ENCODE data around the gene EML6. TPM values are rescaled to one million over a fixed set of nuclear protein-coding genes. Genes with fewer than 3 reads are reported as not detected.

EML6 gene
- total and polyA plus RNA-seq, 10 of the 15 experiments (the other 5 are each of a cell fraction or from before 2014, with no cell fraction given) = 0.09 to 0.67 (median 0.21) TPM

DNA sequence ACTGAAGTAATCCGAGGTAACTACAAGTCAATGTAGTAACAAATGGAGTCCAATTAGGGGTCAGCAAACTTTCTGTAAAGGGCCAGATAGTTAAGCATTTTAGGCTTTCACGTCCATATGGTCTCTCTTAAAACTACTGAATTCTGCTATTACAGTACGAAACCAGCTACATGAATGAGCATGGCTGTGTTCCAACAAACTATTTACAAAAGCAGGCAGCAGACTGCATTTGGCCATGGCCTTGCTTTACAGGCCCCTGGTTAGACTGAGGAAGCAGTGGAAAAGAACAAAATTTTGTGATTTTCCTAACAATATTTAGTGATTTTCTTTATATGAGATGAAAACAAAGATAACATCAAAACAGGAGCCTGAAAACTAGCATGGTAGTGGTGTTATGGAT, 262.8 kb downstream of the EML6 start:
- H3K27me3 ChIP-seq (replicated peaks in 1 of 2; ENCODE audit: control insufficient read depth in 2 of 2, insufficient read depth in 2 of 2, low read length in 1 of 2) = no peaks in the 10 kb centered on the region
- H3K4me1 ChIP-seq (ENCODE audit: control insufficient read depth, insufficient read depth, low read length) = no peaks in the 10 kb centered on the region
- POLR2A ChIA-PET = interaction anchor here (1.3 kb wide), 1 partner anchor 13 kb away, joined by 3 read pairs; no protein-coding TSS in a partner anchor
- no peak overlapping the region for H3K4me3 ChIP-seq
- FAIRE-seq (peak; percentile 7), ATAC-seq (no peak), DNase-seq (ENCODE audit: low read depth, low spot score) (no peak)
- H3K4me2 ChIP-seq (ENCODE audit: control insufficient read depth, insufficient read depth) = no peak overlapping the region
- in situ Hi-C loops (cut with MboI) = no loop called here
- SMC1A ChIA-PET (ENCODE audit: uncharacterized antibody, unreplicated experiment) = interaction anchor here (0.9 to 1.0 kb wide), 2 partner anchors 10 to 11 kb away, joined by 3 read pairs; no protein-coding TSS in a partner anchor
- RAD21 ChIA-PET (ENCODE audit: unreplicated experiment) = interaction anchor here (1.0 to 1.4 kb wide), 2 partner anchors 9 to 86 kb away, joined by 3 read pairs; no protein-coding TSS in a partner anchor
- H3K79me2 ChIP-seq (ENCODE audit: control insufficient read depth, insufficient read depth, low read length) = peaks cover 4% of the 10 kb centered on the region
- H3K9ac ChIP-seq (ENCODE audit: control insufficient read depth, insufficient read depth, low read length) = no peak overlapping the region
- WGBS (ENCODE audit: insufficient coverage, insufficient replicate concordance, low lambda C conversion rate, missing lambda C conversion rate) = 100% methylated on average over 3 of the region's 3 CpGs
- no TSS peak for BruUV-seq (replicated peaks)
- no peaks in the 10 kb centered on the region for H3K9me3 ChIP-seq (replicated peaks; ENCODE audit: control insufficient read depth, insufficient read depth, low read length)
- no peak overlapping the region for H3K27ac ChIP-seq (ENCODE audit: control insufficient read depth, insufficient read depth)
- intact Hi-C loops (cut with micrococcal nuclease; ENCODE audit: unreplicated experiment) = no loop called here
- peaks cover 0 to 12% of the 10 kb centered on the region in 2 experiments; a peak in 3 of 4 replicates for H3K36me3 ChIP-seq (ENCODE audit: control insufficient read depth in 2 of 2, insufficient read depth in 2 of 2, low read length in 1 of 2)
- TF ChIP-seq, protein P1, sequence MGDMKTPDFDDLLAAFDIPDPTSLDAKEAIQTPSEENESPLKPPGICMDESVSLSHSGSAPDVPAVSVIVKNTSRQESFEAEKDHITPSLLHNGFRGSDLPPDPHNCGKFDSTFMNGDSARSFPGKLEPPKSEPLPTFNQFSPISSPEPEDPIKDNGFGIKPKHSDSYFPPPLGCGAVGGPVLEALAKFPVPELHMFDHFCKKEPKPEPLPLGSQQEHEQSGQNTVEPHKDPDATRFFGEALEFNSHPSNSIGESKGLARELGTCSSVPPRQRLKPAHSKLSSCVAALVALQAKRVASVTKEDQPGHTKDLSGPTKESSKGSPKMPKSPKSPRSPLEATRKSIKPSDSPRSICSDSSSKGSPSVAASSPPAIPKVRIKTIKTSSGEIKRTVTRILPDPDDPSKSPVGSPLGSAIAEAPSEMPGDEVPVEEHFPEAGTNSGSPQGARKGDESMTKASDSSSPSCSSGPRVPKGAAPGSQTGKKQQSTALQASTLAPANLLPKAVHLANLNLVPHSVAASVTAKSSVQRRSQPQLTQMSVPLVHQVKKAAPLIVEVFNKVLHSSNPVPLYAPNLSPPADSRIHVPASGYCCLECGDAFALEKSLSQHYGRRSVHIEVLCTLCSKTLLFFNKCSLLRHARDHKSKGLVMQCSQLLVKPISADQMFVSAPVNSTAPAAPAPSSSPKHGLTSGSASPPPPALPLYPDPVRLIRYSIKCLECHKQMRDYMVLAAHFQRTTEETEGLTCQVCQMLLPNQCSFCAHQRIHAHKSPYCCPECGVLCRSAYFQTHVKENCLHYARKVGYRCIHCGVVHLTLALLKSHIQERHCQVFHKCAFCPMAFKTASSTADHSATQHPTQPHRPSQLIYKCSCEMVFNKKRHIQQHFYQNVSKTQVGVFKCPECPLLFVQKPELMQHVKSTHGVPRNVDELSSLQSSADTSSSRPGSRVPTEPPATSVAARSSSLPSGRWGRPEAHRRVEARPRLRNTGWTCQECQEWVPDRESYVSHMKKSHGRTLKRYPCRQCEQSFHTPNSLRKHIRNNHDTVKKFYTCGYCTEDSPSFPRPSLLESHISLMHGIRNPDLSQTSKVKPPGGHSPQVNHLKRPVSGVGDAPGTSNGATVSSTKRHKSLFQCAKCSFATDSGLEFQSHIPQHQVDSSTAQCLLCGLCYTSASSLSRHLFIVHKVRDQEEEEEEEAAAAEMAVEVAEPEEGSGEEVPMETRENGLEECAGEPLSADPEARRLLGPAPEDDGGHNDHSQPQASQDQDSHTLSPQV (IDR thresholded peaks at IDR 0.05) = no peak
- TF ChIP-seq RELA (IDR thresholded peaks at IDR 0.05; ENCODE audit: borderline replicate concordance, partially characterized antibody) = no peak
- no peak for TF ChIP-seq ZSCAN29 (IDR thresholded peaks at IDR 0.05)
- TF ChIP-seq MTA3 (IDR thresholded peaks at IDR 0.05; ENCODE audit: borderline replicate concordance, low read length) = no peak
- no peak for TF ChIP-seq CBFB (IDR thresholded peaks at IDR 0.05; ENCODE audit: low read depth)
- TF ChIP-seq SMAD5 (IDR thresholded peaks at IDR 0.05; ENCODE audit: low read depth) = no peak
- no peak for TF ChIP-seq POLR2AphosphoS2 (IDR thresholded peaks at IDR 0.05; ENCODE audit: low read depth, low read length)
- H2AFZ ChIP-seq (ENCODE audit: control insufficient read depth, low read depth, low read length) = no peak overlapping the region
- CTCF ChIA-PET = interaction anchor here (0.6 to 1.9 kb wide), 7 partner anchors 12 to 221 kb away, joined by 3 to 7 read pairs (median 4); no protein-coding TSS in a partner anchor
- H4K20me1 ChIP-seq (ENCODE audit: control insufficient read depth, insufficient read depth) = no peaks in the 10 kb centered on the region

All from GM12878 (cell line).